HuH-7.5 (cell line): ENCODE results near the gene MFSD12.

ENCODE experiments used
- DNase-seq: peaks from one replicate; pipeline ENCODE4 v3.0.0; 2011; ENCODE audit warnings: low spot score

Gene MFSD12

GRCh38 chr19:3557461-3558248, at the start of gene MFSD12:
Gene MFSD12 (minus strand): TSS chr19:3557586. CDS start chr19:3557403, 183 bp downstream.
- DNase-seq = peak; percentile 100

GRCh38 chr19:3606690-3607289, 49.4 kb upstream of the MFSD12 start, which contains the start of gene TBXA2R:
Gene TBXA2R (minus strand): TSS chr19:3606875. CDS start chr19:3600634, 6,241 bp downstream.
- peak; percentile 80 for DNase-seq

- no peak for DNase-seq
Observed at GRCh38 chr19:3606174-3606689, 48.8 kb upstream of the MFSD12 start.

GRCh38 chr19:3605770-3606169, 48.4 kb upstream of the MFSD12 start:
- DNase-seq = no peak

- no peak for DNase-seq
Observed at GRCh38 chr19:3605361-3605760, 48.0 kb upstream of the MFSD12 start.

- no peak for DNase-seq
Observed at GRCh38 chr19:3604987-3605343, 47.6 kb upstream of the MFSD12 start.

- DNase-seq = no peak
Observed at GRCh38 chr19:3604227-3604986, 47.0 kb upstream of the MFSD12 start.

GRCh38 chr19:3603121-3603811, 45.9 kb upstream of the MFSD12 start:
- no peak for DNase-seq

GRCh38 chr19:3601021-3601420, 43.6 kb upstream of the MFSD12 start:
- DNase-seq = no peak

- DNase-seq = peak; percentile 95
Observed at GRCh38 chr19:3599776-3600187, 42.4 kb upstream of the MFSD12 start.

GRCh38 chr19:3595521-3596061, 38.2 kb upstream of the MFSD12 start:
- DNase-seq = no peak

GRCh38 chr19:3593156-3593555, 35.8 kb upstream of the MFSD12 start:
- DNase-seq = no peak

- no peak for DNase-seq
Observed at GRCh38 chr19:3591876-3592613, 34.7 kb upstream of the MFSD12 start.

- no peak for DNase-seq
Observed at GRCh38 chr19:3590991-3591659, 33.7 kb upstream of the MFSD12 start.

GRCh38 chr19:3589949-3590348, 32.6 kb upstream of the MFSD12 start:
- no peak for DNase-seq

GRCh38 chr19:3589439-3589838, 32.1 kb upstream of the MFSD12 start:
- DNase-seq = no peak

GRCh38 chr19:3586707-3587346, 29.4 kb upstream of the MFSD12 start:
- DNase-seq = no peak

GRCh38 chr19:3586127-3586626, 28.8 kb upstream of the MFSD12 start:
- no peak for DNase-seq

- DNase-seq = no peak
Observed at GRCh38 chr19:3585301-3586126, 28.1 kb upstream of the MFSD12 start, which contains the start of gene GIPC3. Gene GIPC3 (plus strand): TSS chr19:3585478. CDS start chr19:3585598, 120 bp downstream.
